OCI-M2 (cell line): ENCODE data around the gene POLDIP2.
"Not testable (repeated sequence)": the region's sequence is repeated elsewhere in the genome, so short reads cannot be mapped to it uniquely, and the experiment has no call there.

ENCODE experiments used
- DNase-seq: peaks from one replicate; lab custom pipeline; 2025; ENCODE audit not compliant: unreplicated experiment; lab: John Stamatoyannopoulos, UW

The POLDIP2 gene

DNA sequence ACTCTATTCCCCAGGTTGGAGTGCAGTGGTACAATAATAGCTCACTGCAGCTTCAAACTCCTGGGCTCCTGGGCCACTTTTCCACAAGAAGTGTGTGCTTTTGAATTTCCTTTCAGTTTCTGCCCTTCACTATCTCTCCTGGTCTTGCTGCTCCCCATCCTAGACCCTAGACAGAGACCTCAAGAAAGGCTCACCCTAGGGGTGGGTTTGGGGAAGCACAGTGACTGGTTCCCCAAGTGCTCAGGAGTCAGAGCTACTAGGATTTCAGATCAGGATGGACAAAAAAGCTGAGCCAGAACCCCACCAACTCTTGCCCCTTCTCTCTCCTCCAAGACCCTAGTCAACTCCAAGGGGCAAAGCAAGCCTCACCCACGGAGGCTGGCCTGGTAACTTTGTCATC is 9.3 kb upstream of the POLDIP2 start:
- no peak for DNase-seq

DNA sequence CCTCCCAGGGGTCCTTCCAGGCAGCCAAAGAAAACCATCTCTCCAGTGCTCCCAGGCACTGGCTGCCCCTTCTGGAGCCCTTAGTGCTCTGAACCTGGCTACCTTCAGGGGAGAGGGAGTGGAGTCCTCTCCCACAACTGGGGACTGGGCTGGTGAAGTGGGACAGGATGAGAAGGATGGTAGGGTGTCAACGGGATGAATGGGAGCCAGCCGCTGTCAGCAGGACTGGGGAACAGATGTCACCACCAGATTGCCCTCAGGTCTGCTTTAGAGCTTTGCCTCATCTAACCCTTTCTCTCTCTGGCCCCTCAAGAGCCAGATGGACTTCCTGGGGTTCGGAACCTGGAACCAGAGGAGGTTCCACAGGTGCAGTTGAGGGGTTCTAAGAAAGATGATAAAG is 8.2 kb upstream of the POLDIP2 start:
- DNase-seq, result no peak

DNA sequence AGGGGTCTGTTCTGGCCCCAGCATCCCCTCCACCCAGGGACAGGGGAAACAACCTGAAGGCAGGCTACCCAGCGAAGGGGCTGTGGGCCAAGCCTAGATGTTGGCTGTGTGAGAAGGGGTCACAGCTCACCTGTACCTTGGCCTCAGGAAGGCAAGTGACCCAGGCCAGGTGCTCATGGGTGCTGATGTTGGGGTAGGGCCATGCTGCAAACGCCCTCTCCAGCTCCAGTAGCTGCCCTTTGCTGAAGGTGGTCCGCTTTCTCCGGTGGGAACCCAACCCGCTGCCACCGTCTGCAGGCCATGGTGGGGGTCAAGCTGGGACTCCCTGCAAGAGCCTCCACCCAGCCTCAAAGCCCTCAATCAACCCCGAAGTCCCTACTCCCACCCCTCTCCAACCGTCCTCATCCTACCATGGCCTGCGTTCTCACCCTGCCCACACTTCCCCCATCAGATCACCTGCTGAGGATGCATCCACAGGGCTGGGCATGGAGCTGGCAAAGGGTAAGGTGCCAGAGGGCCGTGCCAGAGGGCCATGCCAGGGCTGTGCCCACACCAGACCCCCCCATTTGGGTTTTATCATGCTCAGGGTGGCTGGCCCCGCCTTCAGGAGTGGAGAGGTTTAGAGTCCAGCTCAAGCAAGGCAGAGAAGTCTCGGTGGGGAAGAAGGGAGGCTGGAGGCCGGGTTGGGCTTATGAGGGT is 7.5 kb upstream of the POLDIP2 start, which contains the start of gene SEBOX:
Gene SEBOX (minus strand): TSS at position 535 of the 699 bp plus-strand sequence. CDS start 48 bp downstream, at position 487.
- DNase-seq, result no peak

GRCh38 chr17:28363776-28364650 is 6.7 kb upstream of the POLDIP2 start:
- no peak for DNase-seq

- no peak for DNase-seq
Observed at GRCh38 chr17:28363186-28363585, 5.9 kb upstream of the POLDIP2 start.

DNA sequence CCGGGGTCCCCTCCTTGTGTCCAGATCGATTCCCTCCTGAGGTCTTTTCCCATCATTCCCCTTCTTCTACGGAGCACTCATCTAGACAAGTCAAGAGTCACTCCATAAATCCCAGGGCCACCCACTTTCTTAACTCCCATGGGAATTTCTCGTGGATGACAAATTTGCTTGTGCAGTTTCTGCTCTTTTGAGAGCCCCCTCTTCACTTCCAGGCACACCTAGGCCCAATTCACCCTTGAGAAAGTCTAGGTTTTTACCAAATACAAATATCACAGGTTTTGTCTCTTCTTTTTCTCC is 522 bp upstream of the POLDIP2 start:
- DNase-seq, result no peak

DNA sequence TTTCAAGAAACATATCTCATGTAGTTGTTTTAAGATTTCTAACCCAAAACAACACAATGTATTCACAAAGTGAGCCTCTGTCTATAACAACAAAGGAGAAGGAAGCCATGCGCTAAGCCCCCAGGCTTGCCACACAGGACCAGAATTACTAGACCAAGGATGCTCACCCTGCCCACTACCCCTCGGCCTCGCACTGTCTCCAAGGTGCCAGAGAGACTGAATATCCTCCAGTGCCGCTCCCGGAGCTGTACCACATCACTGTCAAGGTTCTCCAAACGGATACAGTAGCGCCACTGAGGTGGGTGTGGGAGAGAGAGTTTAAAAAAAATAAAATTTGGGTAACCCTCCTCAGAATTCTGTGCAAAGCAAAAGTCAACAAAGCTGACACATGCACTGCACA is 7.1 kb downstream of the POLDIP2 start:
- no peak for DNase-seq

DNA sequence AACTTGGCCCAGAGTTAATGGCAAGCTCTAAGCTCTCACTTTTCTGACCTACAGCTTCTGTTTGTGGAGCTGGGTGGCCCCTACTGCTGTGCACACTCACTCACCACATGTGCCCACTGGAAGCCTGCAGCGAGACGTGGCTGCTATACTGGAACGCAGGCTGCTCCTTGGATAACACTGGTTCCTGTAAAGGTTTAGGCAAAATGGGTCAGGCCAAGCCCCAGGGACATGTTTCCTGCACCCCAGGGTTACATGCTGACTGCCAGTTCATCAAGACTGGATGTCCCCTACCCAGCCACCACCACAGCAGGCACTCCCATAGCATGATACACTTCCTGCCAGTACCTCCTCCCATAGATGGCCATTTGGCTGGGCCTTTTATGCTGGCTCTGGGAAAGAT is 8.3 kb downstream of the POLDIP2 start:
- no peak for DNase-seq

DNA sequence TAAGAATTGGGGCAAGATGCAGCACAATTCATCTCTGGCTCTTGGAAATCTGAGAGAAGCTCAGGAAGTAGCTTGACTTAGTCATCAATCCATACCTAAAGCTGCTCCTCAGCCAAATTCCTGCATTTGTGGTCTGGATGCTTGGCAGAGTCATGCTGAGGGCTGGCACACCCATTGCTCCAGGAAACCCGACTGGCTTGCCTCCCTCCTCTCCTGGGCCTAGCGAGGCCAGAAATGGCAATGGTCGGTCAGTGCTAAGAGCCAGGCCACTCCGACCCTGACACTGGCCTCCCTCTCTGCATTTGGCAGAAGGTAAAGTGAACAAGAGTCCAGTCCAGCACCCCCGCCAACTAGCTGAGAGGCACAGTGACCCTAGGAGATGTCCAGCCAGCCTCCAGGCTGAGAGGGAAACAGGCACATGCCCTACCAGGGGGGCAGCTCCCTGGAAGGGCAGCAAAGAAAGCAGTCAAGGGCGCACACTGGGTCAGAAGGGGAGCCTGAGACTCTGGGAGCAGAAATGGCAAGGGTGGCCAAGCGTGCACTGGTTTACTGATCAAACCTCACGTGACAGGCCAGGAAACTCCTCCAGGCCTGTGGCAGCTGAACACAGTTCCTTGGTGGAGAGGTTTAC is 10.0 kb downstream of the POLDIP2 start:
- DNase-seq, result no peak

DNA sequence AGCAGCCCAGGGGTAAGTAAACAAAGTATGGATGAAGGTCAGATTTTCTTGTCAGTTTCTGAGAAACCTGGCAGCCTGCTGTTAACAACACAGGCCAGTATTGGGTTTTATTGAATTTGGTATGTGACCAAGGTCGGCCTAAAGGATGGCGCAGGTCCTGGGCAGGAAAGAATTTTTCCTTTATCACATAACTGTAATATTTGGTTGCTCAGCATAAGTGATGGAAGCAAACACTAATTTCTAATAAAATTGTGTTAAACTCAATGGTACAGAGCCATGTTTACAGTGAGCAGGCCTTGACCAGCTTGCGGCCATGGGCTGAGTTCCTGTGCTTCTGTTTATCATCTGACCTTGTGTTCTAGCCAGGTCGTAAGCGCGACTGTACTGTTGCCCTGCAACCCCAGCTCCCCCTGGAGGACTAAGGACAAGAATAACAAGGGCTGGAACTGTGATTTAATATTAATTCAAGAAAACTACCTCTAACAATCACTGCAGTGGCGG is 10.5 kb downstream of the POLDIP2 start:
- DNase-seq, result no peak

GRCh38 chr17:28346199-28346580 is 11.1 kb downstream of the POLDIP2 start:
- DNase-seq, result no peak

- no peak for DNase-seq
Observed at GRCh38 chr17:28345419-28346198, 11.7 kb downstream of the POLDIP2 start.

- DNase-seq, result no peak
Observed at GRCh38 chr17:28344435-28344901, 12.9 kb downstream of the POLDIP2 start.

DNA sequence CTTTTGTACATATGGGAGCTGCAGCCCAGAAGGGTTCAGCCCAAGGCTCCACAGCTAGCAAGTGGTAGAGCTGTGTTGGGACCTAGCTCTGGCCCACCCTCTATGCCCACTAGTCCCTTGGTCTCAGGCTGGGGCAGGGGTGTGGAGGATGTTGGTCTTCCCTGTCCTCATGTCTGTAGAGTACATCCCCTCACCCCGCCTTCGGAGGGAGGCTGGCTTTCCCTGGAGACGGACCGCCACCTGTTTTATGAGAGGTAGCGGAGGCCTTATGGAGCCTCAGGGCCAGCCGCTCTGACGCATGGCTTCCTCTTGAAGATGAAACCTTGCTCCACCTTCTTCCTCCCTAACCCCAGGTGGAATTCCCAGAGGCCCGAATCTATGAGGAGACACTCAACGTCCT is 13.3 kb downstream of the POLDIP2 start:
- DNase-seq, result no peak

GRCh38 chr17:28343491-28343932 is 13.8 kb downstream of the POLDIP2 start:
- no peak for DNase-seq

DNA sequence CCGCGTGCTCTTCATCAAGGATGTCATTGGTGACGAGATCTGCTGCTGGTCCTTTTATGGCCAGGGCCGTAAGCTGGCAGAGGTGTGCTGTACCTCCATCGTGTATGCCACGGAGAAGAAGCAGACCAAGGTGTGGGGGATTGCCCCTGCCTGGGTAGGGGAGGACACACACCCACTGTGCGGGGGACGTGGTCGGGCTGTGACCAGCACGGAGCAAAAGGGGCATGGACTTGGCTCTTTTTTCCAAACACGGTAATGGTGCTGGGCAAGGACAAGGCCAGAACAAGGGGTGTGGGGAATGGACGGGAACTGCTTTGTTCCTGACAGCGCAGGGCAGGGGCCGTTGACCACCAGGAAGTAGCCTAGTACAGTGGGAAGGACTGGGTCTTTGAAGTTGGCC is 15.0 kb downstream of the POLDIP2 start:
- no peak for DNase-seq

GRCh38 chr17:28341516-28341915 is 15.8 kb downstream of the POLDIP2 start:
- DNase-seq, result no peak

- no peak for DNase-seq
Observed at GRCh38 chr17:28340374-28340773, 17.0 kb downstream of the POLDIP2 start.

GRCh38 chr17:28339431-28339830 is 17.9 kb downstream of the POLDIP2 start:
- DNase-seq, result no peak

DNA sequence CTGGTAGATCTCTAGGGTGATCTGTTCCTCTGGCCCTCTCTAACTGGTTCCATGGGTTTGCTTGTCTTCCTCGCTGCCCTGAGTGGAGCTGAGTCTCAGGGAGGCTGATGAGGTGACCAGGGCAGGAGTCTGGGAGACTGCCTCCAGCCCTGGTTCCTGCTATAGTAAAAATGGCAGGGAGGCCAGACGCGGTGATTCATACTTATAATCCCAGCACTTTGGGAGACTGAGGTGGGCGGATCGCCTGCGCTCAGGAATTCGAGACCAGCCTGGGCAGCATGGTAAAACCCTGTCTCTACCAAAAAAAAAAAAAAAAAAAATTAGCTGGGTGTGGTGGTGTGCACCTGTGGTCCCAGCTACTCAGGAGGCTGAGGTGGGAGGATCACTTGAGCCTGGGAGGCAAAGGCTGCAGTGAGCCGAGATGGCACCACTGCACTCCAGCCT is 18.5 kb downstream of the POLDIP2 start:
- not testable (repeated sequence) for DNase-seq
